ENCODE data around the gene GPR173.

Gene GPR173

DNA sequence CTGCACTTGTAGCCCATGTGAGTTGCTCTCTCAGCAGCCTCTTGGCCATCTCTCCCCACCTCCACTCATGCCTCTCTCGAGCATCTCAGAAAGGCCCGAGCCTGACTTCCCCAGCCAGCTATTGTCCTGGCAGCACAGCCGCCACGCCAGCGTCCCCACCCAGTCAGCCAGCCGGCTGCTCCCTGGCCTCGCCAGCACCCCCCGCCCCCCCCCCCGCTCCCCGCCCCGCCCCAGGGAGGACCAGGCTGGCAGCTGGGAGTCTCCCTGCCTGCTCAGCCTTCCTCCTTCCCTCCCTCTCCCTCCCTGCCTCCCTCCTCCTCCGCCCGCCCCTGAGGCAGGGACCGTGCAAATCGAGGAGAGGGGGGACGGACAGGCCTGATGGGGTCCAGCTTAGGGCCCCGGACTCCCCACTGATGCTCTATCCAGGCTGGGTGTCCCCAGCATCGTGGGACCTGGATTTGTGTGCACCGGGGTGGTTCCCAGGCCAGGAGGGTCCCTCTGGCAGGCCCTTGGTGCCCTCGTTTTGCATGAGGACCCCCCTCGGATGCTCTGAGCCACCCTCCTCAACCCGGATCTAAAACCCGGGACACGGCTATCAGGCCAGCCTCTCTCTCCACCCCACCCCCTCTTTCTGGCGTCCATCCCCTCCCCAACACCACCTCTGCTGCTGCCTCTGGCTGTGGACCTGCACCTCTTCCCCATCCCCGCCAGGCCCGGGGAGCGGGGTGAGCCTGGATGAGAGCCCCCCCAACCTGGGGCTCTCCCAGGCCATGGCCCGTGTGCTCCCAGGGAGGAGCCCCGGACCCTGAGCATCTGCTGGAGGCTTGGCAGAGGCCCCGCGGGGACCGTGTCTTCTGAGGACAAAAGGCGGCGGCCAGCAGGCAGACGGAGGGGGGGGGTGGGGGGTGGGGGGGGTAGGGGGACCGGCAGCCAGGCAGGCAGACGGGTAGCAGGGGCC lies at the start of gene GPR173:
GPR173 (plus strand) TSS at position 621 of the 958 bp plus-strand sequence. CDS start 27,833 bp downstream, outside the sequence.
- no peak for DNase-seq (ENCODE audit: low spot score)

GRCh38 chrX:53000447-53001135 lies 48.0 kb upstream of the GPR173 start:
- DNase-seq (ENCODE audit: low spot score), result peak; percentile 11

- no peak for DNase-seq (ENCODE audit: low spot score)
These were observed 46.6 kb upstream of the GPR173 start for GRCh38 chrX:53001958-53002357.

- DNase-seq (ENCODE audit: low spot score), result no peak
These were observed 45.5 kb upstream of the GPR173 start for GRCh38 chrX:53003111-53003510.

DNA sequence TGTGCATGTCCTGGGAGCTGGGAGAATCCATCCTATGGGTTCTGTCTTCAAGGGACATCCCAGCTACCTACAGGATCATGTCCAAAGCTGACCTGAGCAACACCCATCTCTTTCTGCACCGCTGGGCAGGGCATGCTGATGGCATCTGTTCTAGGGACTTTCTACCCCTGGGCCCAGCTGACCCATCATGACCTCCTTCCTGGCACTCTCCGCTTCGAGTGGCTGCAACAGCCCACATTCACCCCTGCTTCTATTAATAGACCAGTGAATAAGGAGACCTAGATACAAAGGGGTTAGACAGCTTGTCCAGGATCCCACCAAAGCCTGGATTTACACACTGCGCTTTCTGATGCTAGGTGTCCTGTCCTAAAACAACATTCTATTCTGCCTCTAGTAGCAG lies 44.6 kb upstream of the GPR173 start:
- DNase-seq (ENCODE audit: low spot score), result no peak

GRCh38 chrX:53004811-53005210 lies 43.8 kb upstream of the GPR173 start:
- DNase-seq (ENCODE audit: low spot score), result no peak

DNA sequence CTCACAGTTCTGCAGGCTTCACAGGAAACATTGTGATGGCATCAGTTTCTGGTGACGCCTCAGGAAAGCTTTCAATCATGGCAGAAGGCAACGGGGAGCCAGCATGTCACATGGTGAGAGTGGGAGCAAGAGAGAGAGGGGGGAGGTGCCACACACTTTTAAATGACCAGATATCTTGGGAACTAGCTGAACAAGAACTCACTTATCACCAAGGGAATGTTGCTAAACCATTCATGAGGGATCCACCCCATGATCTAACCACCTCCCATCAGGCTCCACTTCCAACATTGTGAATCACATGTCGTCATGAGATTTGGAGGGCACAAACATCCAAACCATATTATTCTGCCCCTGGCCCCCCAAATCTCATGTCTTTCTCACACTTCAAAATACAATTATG lies 43.3 kb upstream of the GPR173 start:
- no peak for DNase-seq (ENCODE audit: low spot score)

GRCh38 chrX:53009032-53009431 lies 39.6 kb upstream of the GPR173 start:
- DNase-seq (ENCODE audit: low spot score), result no peak

- DNase-seq (ENCODE audit: low spot score), result no peak
These were observed 35.3 kb upstream of the GPR173 start for GRCh38 chrX:53013291-53013690.

DNA sequence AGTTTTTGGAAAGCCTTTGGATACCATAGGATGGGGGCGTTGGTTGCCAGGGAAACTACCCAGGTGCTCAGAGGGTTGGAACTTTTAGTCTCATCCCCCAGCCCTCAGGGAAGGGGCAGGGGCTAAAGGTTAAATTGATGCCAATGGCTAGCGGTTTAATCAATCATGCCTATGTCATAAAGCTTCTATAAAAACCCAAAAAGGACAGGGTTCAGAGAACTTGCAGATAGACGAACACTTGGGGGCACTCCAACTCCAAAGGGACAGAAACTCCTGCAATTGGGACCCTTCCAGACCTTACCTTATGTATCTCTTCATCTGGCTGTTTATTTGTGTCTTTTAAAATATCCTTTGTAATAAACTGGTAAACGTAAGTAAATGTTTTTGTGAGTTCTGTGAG lies 30.0 kb upstream of the GPR173 start:
- DNase-seq (ENCODE audit: low spot score), result no peak

DNA sequence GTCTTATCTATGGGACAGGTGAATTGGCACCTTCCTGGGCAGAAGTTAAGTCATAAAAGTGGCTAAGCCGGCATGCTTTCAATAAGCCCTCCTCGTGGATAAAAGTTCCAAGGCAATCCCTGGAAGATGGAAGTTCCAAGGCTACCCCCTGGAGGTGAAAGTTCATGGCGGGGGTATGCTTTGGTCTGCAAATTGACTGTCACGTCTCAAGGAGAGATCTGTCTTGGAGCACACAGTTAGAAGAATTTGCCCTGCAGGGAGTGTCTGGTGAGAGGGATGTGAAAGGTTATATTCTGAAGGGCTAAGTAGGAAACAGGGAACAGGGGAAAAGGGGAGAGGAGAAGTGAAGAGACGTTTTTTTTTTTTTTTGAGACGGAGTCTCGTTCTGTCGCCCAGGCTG lies 26.2 kb upstream of the GPR173 start:
- DNase-seq (ENCODE audit: low spot score), result no peak

DNA sequence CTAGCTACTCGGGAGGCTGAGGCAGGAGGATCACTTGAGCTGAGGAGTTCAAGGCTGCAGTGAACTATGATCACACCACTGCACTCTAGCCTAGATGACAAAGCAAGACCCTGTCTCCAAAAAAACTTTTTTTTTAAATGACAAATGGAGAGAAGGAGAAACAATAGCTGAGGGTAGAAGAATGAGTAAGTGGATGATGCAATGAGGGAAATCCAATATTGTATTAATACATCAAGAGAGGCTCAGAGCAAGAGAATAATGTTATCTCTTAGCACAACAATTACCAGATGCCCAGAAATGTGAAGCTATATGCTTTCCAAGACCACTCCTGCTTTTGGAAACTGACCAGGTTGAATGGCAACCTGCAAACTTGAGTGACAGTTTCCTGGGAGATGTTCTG lies 19.9 kb upstream of the GPR173 start:
- DNase-seq (ENCODE audit: low spot score), result no peak

DNA sequence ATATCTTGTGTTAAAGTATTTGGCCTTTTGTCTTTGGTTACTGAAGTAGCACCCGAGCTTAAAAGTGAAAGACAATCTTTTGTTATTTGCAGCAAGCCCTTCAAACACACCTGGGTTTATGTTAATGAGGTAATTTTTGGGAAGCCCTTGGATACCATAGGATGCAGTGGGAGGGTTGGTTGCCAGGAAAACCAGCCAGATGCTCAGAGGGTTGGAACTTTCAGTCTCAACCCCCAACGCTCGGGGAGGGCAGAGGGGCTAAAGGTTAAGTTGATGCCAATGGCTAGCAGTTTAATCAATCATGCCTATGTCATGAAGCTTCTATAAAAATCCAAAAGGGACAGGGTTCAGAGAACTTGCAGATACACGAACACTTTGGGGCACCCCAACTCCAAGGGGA lies 17.2 kb upstream of the GPR173 start:
- DNase-seq (ENCODE audit: low spot score), result no peak

DNA sequence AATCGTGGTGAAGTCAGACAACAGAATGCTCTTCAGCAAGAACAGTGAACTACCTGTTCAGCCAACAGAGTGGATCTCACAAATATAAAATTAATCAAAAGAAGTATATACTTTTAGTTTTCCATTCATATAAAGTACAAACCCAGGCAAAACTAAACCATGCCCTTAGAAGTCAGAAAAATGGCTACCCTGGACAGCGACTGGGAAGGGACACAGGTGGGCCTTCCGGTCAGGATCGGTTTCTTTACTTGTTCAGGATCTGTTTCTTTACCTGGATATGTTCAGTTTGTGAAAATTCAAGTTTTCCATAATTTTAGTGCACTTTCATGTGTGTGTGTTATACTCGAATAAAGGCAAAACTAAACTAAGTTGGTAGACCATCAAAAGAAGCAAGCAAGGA lies 12.4 kb upstream of the GPR173 start:
- DNase-seq (ENCODE audit: low spot score), result no peak

GRCh38 chrX:53039236-53039635 lies 9.4 kb upstream of the GPR173 start:
- DNase-seq (ENCODE audit: low spot score), result no peak

DNA sequence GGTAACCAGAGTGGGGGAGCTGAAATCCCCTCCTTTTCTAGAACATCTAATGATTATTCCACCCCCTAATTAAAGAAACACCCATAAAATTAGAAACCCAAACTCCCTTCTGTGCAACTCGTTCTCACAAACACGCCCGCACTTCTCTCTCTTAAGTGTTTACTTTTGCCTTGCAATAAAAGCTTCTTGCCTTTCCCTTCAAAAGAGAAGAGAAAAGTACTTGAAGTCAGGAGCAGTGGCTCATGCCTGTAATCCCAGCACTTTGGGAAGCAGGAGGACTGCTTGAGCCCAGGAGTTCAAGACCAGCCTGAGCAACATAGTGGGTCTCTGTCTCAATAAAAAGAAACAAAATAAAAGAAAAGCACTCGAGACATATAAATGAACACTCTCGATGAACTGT lies 3.6 kb upstream of the GPR173 start:
- DNase-seq (ENCODE audit: low spot score), result no peak

- no peak for DNase-seq (ENCODE audit: low spot score)
These were observed 1.4 kb upstream of the GPR173 start for GRCh38 chrX:53047228-53047627.

DNA sequence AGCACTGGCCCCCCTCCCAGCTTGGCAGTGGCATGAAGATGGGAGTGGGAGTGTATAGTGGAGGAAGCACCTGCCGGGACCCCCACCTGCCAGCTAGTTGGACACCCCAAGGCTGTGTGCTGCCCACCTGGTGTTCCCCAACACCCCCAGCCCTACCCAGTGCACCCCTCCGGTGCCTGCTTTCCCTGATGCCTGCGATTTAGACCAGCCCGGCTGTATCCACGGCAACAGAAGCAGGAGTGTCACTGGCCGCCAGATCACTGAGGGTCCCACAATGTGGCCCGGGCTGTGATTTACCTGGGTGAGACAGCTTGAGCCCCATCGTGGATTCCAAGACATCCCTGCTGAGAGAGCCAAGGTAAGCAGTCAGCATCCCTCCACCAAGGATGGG lies 533 bp downstream of the GPR173 start:
- no peak for DNase-seq (ENCODE audit: low spot score)

GRCh38 chrX:53050841-53051240 lies 2.3 kb downstream of the GPR173 start:
- no peak for DNase-seq (ENCODE audit: low spot score)

DNA sequence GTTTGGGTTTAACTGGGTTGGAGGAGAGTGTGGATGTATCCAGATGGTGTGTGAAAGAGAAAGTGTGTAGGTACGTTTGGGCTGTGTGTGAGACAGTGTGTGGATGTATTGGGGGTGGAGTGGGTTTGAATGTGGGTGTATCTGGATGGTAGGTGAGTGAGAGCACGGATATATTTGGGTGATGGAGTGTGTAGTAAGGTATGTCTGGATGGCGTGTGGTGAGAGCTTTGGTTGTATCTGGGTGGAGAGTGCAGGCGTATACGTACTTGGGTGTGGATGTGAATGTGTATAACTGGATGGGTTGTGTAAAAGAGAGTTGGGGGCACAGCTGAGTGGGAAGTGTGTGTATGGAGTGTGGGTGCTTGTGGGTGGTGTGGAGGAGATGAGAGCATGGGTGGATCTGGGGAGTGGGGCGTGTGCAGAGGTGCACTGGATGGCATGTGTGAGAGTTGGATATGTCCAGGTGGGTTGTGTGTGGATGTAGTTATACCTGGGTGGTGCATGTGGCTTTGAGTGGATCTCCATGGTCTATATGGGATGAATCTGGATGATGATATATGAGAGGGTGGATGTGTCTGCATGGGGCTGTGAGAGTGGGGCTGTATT lies 6.8 kb downstream of the GPR173 start:
- no peak for DNase-seq (ENCODE audit: low spot score)

DNA sequence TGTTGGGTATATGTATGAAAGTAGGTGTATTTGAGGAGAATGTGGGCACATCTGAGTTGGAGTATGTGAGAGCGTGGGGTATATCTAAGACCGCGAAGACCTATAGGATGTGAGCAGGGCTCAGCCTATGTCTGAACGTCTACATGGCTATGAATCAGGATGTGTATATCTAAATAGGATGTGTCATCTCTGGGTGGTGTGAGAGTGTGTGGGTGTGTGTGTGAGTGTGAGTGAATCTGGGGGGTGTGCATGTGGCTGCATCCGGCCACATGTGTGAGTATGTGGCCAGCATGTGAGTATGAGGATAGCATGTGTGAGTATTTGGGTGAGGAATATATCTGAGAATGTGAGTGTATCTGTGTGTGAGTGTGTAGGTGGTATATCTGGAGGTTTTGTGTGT lies 7.7 kb downstream of the GPR173 start:
- DNase-seq (ENCODE audit: low spot score), result no peak

- no peak for DNase-seq (ENCODE audit: low spot score)
These were observed 16.5 kb downstream of the GPR173 start for GRCh38 chrX:53065104-53065503.

DNA sequence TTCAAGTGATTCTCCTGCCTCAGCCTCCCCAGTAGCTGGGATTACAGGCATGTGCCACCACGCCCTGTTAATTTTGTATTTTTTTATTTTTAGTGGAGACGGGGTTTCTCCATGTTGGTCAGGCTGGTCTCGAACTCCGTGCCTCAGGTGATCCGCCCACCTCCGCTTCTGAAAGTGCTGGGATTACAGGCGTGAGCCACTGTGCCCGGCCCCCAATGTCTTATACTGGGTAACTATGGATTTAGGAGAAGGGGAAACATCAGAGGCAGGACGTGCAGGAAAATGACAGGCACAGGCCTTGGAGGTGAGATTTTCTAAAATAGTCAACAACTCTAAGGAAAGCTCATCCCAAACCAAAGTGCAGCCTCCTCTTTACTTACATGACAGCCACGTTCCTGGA lies 22.5 kb downstream of the GPR173 start:
- DNase-seq (ENCODE audit: low spot score), result no peak
